HCT116 (cell line): ENCODE results near the gene PPP3R1. TPM values are rescaled to one million over a fixed set of nuclear protein-coding genes. Genes with fewer than 3 reads are reported as not detected.

ENCODE experiments used
- ATAC-seq: fragments of 200-7000 bp; cut with Tn5 transposase; 2 replicates; pipeline ENCODE4 v1.9.1; 2020; ENCODE audit warnings: mild to moderate bottlenecking, moderate library complexity
- BruUV-seq: library from RNA; stranded (reverse); fragments of 400-500 nt; replicated peaks from 2 replicates; lab custom pipeline; 2021; lab: Mats Ljungman, UMichigan
- CTCF ChIA-PET: fragments of 300-600 bp; sonication (Branson Sonifier 250); formaldehyde crosslinking; loops from one replicate; lab custom pipeline; 2021; ENCODE audit warnings: antibody characterized with exemption; lab: Charles Lee
- POLR2A ChIA-PET: fragments of 300-600, 350-600 bp; sonication (Branson Sonifier 250); formaldehyde crosslinking; loops from one replicate; lab custom pipeline; 2021; ENCODE audit warnings: antibody characterized with exemption; lab: Charles Lee
- RAD21 ChIA-PET, 2 experiments: fragments of 300-600 bp; sonication (Branson Sonifier 250); formaldehyde crosslinking; loops; one replicate each; lab custom pipeline; 2023; ENCODE audit warnings: low total read pairs in 2 of 2; ENCODE audit not compliant: uncharacterized antibody in 2 of 2, unreplicated experiment in 2 of 2, low non-redundant PET in 1 of 2; lab: Charles Lee
- DNase-seq: peaks from one replicate; pipeline ENCODE4 v3.0.0-alpha.2; 2010; ENCODE audit warnings: low read depth, low spot score
- H2AFZ ChIP-seq: fragments of 200-600 bp; shearing (Covaris generic), sonication (generic); 2 replicates; pipeline ENCODE4 v1.6.1; 2017; ENCODE audit warnings: low read depth, mixed run types, mixed read lengths, antibody characterized with exemption, low read length; ENCODE audit not compliant: poor library complexity, severe bottlenecking
- H3K27ac ChIP-seq: 2 replicates; pipeline ENCODE4 v1.5.1; 2012; ENCODE audit warnings: low read depth, low read length
- H3K27me3 ChIP-seq: fragments of 200-600 bp; sonication (generic); 2 replicates; pipeline ENCODE4 v1.6.1; 2016; ENCODE audit warnings: mixed run types, low read length, mixed read lengths; ENCODE audit not compliant: insufficient read depth
- H3K36me3 ChIP-seq, 2 experiments: fragments of 200-500 bp in 1 of 2; fragments of 200-600 bp in 1 of 2; sonication (Bioruptor generic) in 1 of 2; sonication (generic) in 1 of 2; 2 replicates each; pipeline versions ENCODE4 v1.5.1 to v1.6.1; 2014 to 2016; ENCODE audit warnings: low read length in 2 of 2, inconsistent platforms in 1 of 2, mixed read lengths in 1 of 2, mixed run types in 1 of 2; ENCODE audit not compliant: insufficient read depth in 2 of 2, control insufficient read depth in 1 of 2
- H3K4me1 ChIP-seq, 2 experiments: fragments of 200-600 bp in 1 of 2; sonication (generic) in 1 of 2; 2 replicates each; pipeline versions ENCODE4 v1.5.1 to v1.6.1; 2012 to 2017; ENCODE audit warnings: low read length in 2 of 2, inconsistent platforms in 1 of 2, mild to moderate bottlenecking in 1 of 2, mixed read lengths in 1 of 2, mixed run types in 1 of 2, moderate library complexity in 1 of 2; ENCODE audit not compliant: insufficient read depth in 2 of 2, control insufficient read depth in 1 of 2
- H3K4me2 ChIP-seq: fragments of 200-600 bp; sonication (generic); 2 replicates; pipeline ENCODE4 v1.6.1; 2017; ENCODE audit warnings: mixed run types, low read length, mixed read lengths
- H3K4me3 ChIP-seq, 2 experiments: fragments of 200-600 bp in 1 of 2; sonication (generic) in 1 of 2; replicated peaks in 1 of 2; 2 replicates each; pipeline ENCODE4 v1.5.1; 2011 to 2016; ENCODE audit warnings: low read length in 2 of 2, control low read depth in 1 of 2, low read depth in 1 of 2, mild to moderate bottlenecking in 1 of 2, mixed read lengths in 1 of 2, mixed run types in 1 of 2
- H3K79me2 ChIP-seq: fragments of 200-600 bp; sonication (generic); 2 replicates; pipeline ENCODE4 v1.6.1; 2017; ENCODE audit warnings: mild to moderate bottlenecking, mixed run types, low read length, moderate library complexity, mixed read lengths; ENCODE audit not compliant: insufficient read depth
- H3K9ac ChIP-seq: fragments of 200-600 bp; sonication (generic); 2 replicates; pipeline ENCODE4 v1.6.1; 2016; ENCODE audit warnings: low read length, mixed read lengths
- H3K9me2 ChIP-seq: fragments of 200-600 bp; sonication (generic), shearing (Covaris generic); 2 replicates; pipeline ENCODE4 v1.6.1; 2017; ENCODE audit warnings: mixed run types, mild to moderate bottlenecking, moderate library complexity; ENCODE audit not compliant: insufficient read depth
- H3K9me3 ChIP-seq, 2 experiments: fragments of 200-500 bp in 1 of 2; fragments of 200-600 bp in 1 of 2; sonication (Bioruptor generic) in 1 of 2; sonication (generic) in 1 of 2; 2 replicates each; pipeline ENCODE4 v1.6.1; 2014 to 2017; ENCODE audit warnings: low read length in 2 of 2, mixed read lengths in 2 of 2, inconsistent platforms in 1 of 2, low read depth in 1 of 2, mild to moderate bottlenecking in 1 of 2, mixed run types in 1 of 2, moderate library complexity in 1 of 2; ENCODE audit not compliant: control insufficient read depth in 1 of 2, insufficient read depth in 1 of 2
- H4K20me1 ChIP-seq: fragments of 200-600 bp; sonication (generic), shearing (Covaris generic); 2 replicates; pipeline ENCODE4 v1.6.1; 2017; ENCODE audit warnings: mixed run types, mild to moderate bottlenecking, moderate library complexity; ENCODE audit not compliant: insufficient read depth
- ATF3 ChIP-seq: IDR thresholded peaks from 2 replicates; pipeline ENCODE4 v1.6.1; 2012
- CBX3 ChIP-seq: IDR thresholded peaks from 2 replicates; pipeline ENCODE4 v1.6.1; 2012; ENCODE audit warnings: low read depth
- CEBPB ChIP-seq: IDR thresholded peaks from 2 replicates; pipeline ENCODE4 v1.6.1; 2012; ENCODE audit warnings: low read depth
- CTCF ChIP-seq, 3 experiments: fragments of 200-600 bp in 1 of 3; sonication (generic) in 1 of 3; IDR thresholded peaks in 2 of 3; conservative IDR thresholded peaks in 1 of 3; 2 replicates each; pipeline ENCODE4 v1.5.1; 2012 to 2017; ENCODE audit warnings: low read depth in 2 of 3, low read length in 2 of 3, antibody characterized with exemption in 1 of 3, borderline replicate concordance in 1 of 3, control low read depth in 1 of 3, mild to moderate bottlenecking in 1 of 3, mixed read lengths in 1 of 3, mixed run types in 1 of 3, moderate library complexity in 1 of 3; ENCODE audit not compliant: insufficient read depth in 1 of 3
- EGR1 ChIP-seq: IDR thresholded peaks from 2 replicates; pipeline ENCODE4 v1.6.1; 2012; ENCODE audit warnings: low read depth
- ELF1 ChIP-seq: IDR thresholded peaks from 2 replicates; pipeline ENCODE4 v1.6.1; 2012; ENCODE audit warnings: low read depth, borderline replicate concordance
- EZH2 ChIP-seq: fragments of 200-600 bp; sonication (generic); IDR thresholded peaks from 2 replicates; pipeline ENCODE4 v1.6.1; 2017; ENCODE audit warnings: antibody characterized with exemption, mixed run types
- EZH2phosphoT487 ChIP-seq: fragments of 200-600 bp; IDR thresholded peaks from 2 replicates; pipeline ENCODE4 v1.6.1; 2018; ENCODE audit warnings: antibody characterized with exemption, borderline replicate concordance
- FOSL1 ChIP-seq: IDR thresholded peaks from 2 replicates; pipeline ENCODE4 v1.6.1; 2012; ENCODE audit warnings: low read depth
- MAX ChIP-seq: IDR thresholded peaks from 2 replicates; pipeline ENCODE4 v1.6.1; 2012
- POLR2A ChIP-seq: IDR thresholded peaks from 2 replicates; pipeline ENCODE4 v1.7.0; 2011; ENCODE audit warnings: borderline replicate concordance; ENCODE audit not compliant: insufficient read depth, insufficient read length; ENCODE audit errors: extremely low read depth
- POLR2AphosphoS5 ChIP-seq: IDR thresholded peaks from 2 replicates; pipeline ENCODE4 v1.6.1; 2011; ENCODE audit warnings: mild to moderate bottlenecking, low read depth, low read length, moderate library complexity
- RAD21 ChIP-seq: IDR thresholded peaks from 2 replicates; pipeline ENCODE4 v1.6.1; 2012; ENCODE audit warnings: low read depth, mild to moderate bottlenecking
- REST ChIP-seq: IDR thresholded peaks from 2 replicates; pipeline ENCODE4 v1.6.1; 2012; ENCODE audit warnings: low read depth
- TCF7L2 ChIP-seq: IDR thresholded peaks from 2 replicates; pipeline ENCODE4 v1.7.0; 2011; ENCODE audit warnings: borderline replicate concordance, inconsistent platforms; ENCODE audit not compliant: insufficient read depth, insufficient read length; ENCODE audit errors: extremely low read depth
- YY1 ChIP-seq: IDR thresholded peaks from 2 replicates; pipeline ENCODE4 v1.6.1; 2011; ENCODE audit warnings: low read length, low read depth, moderate library complexity, mild to moderate bottlenecking; ENCODE audit not compliant: insufficient replicate concordance; ENCODE audit errors: extremely low read depth
- ZFX ChIP-seq: fragments of 450-650 bp; IDR thresholded peaks from 2 replicates; pipeline ENCODE4 v1.6.1; 2017
- ZNF274 ChIP-seq: fragments of 200-500 bp; sonication (Bioruptor generic); IDR thresholded peaks from 2 replicates; pipeline ENCODE4 v1.6.1; 2014; ENCODE audit warnings: mild to moderate bottlenecking, low read depth, low read length, inconsistent platforms
- intact Hi-C: fragments of 100-400 bp; cut with micrococcal nuclease; formaldehyde crosslinking; loops from 2 replicates; pipeline ENCODE4 v1.10.0; 2022
- total RNA-seq: library from RNA; stranded (reverse); gene quantifications from one replicate; pipeline ENCODE4 v1.2.1, GENCODE V29; 2021; ENCODE audit not compliant: unreplicated experiment

PPP3R1 gene
- total RNA-seq, 1 experiment from 2014 or later: 69.9 TPM

DNA sequence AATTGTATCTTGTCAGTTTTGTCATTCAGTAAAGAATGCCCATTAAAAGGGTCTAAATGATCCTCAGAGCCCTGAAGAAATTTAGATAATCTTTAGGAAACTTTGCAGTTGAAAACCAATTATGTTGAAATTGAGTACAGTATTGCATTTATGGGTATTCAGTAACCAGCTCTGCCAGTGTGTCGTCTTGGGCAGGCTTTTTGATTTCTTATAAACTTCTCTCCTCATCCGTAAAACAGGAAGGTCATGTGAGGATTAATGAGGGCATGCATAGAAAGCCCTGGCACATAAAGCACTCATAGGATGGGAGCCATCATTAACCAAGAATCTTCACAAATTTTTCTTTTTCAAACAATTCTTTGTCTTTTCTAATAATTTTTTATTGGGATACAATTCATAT, 79.8 kb downstream of the PPP3R1 start:
- TF ChIP-seq CBX3 (no peak), ATF3 (no peak), EGR1 (no peak), POLR2A (no peak), RAD21 (no peak), MAX (no peak), FOSL1 (no peak), EZH2 (no peak), REST (no peak), ELF1 (no peak), TCF7L2 (no peak), ZNF274 (no peak), CEBPB (no peak), CTCF (IDR thresholded peaks at IDR 0.05 in 2 of 3, conservative IDR thresholded peaks at IDR 0.05 in 1 of 3; ENCODE audit: borderline replicate concordance in 1 of 3, insufficient read depth in 1 of 3, low read depth in 2 of 3, low read length in 2 of 3) (no peak), ZFX (no peak), YY1 (no peak), POLR2AphosphoS5 (no peak), EZH2phosphoT487 (no peak)
- Histone ChIP-seq H3K4me2 (no peak overlapping the region), H3K4me3 (no peak overlapping the region), H3K4me1 (no peaks in the 10 kb centered on the region), H3K36me3 (peaks cover 18 to 52% of the 10 kb centered on the region in 2 experiments; a peak in 3 of 4 replicates), H3K27me3 (no peaks in the 10 kb centered on the region), H4K20me1 (peaks cover 18% of the 10 kb centered on the region; the same call in 1 of the 2 replicates), H3K9me2 (no peaks in the 10 kb centered on the region), H2AFZ (no peak overlapping the region), H3K9ac (no peak overlapping the region), H3K9me3 (no peaks in the 10 kb centered on the region), H3K27ac (no peak overlapping the region), H3K79me2 (peaks cover 56% of the 10 kb centered on the region)
- no peak for ATAC-seq
- no peak for DNase-seq
- ChIA-PET POLR2A (no interaction called here), CTCF (no interaction called here), RAD21 (no interaction called here)
- BruUV-seq: no TSS peak
- intact Hi-C loops: no loop called here
